Trophoblast cell (in vitro differentiated cells and primary cell): ENCODE data around the gene FAM156A.
"Not testable (repeated sequence)": the region's sequence is repeated elsewhere in the genome, so short reads cannot be mapped to it uniquely, and the experiment has no call there.

Experiments used
- DNase-seq, 2 donors: peaks; one replicate each; pipeline ENCODE4 v3.0.0-alpha.2; 2016
- H2AFZ ChIP-seq: 2 replicates; pipeline ENCODE4 v1.6.1; 2013; ENCODE audit warnings: low read length, moderate library complexity, mild to moderate bottlenecking; ENCODE audit not compliant: insufficient read depth, poor library complexity
- H2AK5ac ChIP-seq: 2 replicates; pipeline ENCODE4 v1.6.1; 2013; ENCODE audit warnings: mild to moderate bottlenecking, low read length
- H2BK120ac ChIP-seq: 2 replicates; pipeline ENCODE4 v1.6.1; 2013; ENCODE audit warnings: low read length, mild to moderate bottlenecking, moderate library complexity; ENCODE audit not compliant: insufficient read depth, poor library complexity
- H2BK12ac ChIP-seq: 2 replicates; pipeline ENCODE4 v1.6.1; 2013; ENCODE audit warnings: mild to moderate bottlenecking, low read length, moderate library complexity
- H2BK5ac ChIP-seq: 2 replicates; pipeline ENCODE4 v1.6.1; 2013; ENCODE audit warnings: low read length, low read depth, moderate library complexity, mild to moderate bottlenecking; ENCODE audit not compliant: poor library complexity
- H3K14ac ChIP-seq: 2 replicates; pipeline ENCODE4 v1.6.1; 2013; ENCODE audit warnings: mild to moderate bottlenecking, low read length
- H3K18ac ChIP-seq: 2 replicates; pipeline ENCODE4 v1.6.1; 2013; ENCODE audit warnings: mild to moderate bottlenecking, low read length
- H3K23ac ChIP-seq: 2 replicates; pipeline ENCODE4 v1.6.1; 2013; ENCODE audit warnings: low read length
- H3K27ac ChIP-seq: 2 replicates; pipeline ENCODE4 v1.5.1; 2013; ENCODE audit warnings: low read depth, mild to moderate bottlenecking, inconsistent platforms, low read length, moderate library complexity
- H3K27me3 ChIP-seq: 2 replicates; pipeline ENCODE4 v1.6.1; 2013; ENCODE audit warnings: inconsistent platforms, mild to moderate bottlenecking, low read length, moderate library complexity; ENCODE audit not compliant: insufficient read depth
- H3K36me3 ChIP-seq, 2 experiments: 1 replicate in 1 of 2; 2 replicates in 1 of 2; pipeline ENCODE4 v1.6.1; 2013; ENCODE audit warnings: low read length in 2 of 2, mild to moderate bottlenecking in 2 of 2, moderate library complexity in 1 of 2; ENCODE audit not compliant: insufficient read depth in 2 of 2, control insufficient read depth in 1 of 2
- H3K4ac ChIP-seq: 2 replicates; pipeline ENCODE4 v1.6.1; 2013; ENCODE audit warnings: low read depth, mild to moderate bottlenecking, low read length, moderate library complexity
- H3K4me1 ChIP-seq, 2 experiments: 1 replicate in 1 of 2; 2 replicates in 1 of 2; pipeline ENCODE4 v1.6.1; 2013; ENCODE audit warnings: low read length in 2 of 2, mild to moderate bottlenecking in 2 of 2, moderate library complexity in 1 of 2; ENCODE audit not compliant: insufficient read depth in 2 of 2, control insufficient read depth in 1 of 2
- H3K4me2 ChIP-seq: 2 replicates; pipeline ENCODE4 v1.6.1; 2013; ENCODE audit warnings: inconsistent platforms, mild to moderate bottlenecking, low read length, moderate library complexity
- H3K4me3 ChIP-seq: 2 replicates; pipeline ENCODE4 v1.5.1; 2013; ENCODE audit warnings: mild to moderate bottlenecking, low read depth, low read length, inconsistent platforms
- H3K79me1 ChIP-seq: one replicate; pipeline ENCODE4 v1.6.1; 2013; ENCODE audit warnings: low read length
- H3K79me2 ChIP-seq: 2 replicates; pipeline ENCODE4 v1.6.1; 2013; ENCODE audit warnings: low read length, mild to moderate bottlenecking; ENCODE audit not compliant: control insufficient read depth, insufficient read depth, poor library complexity
- H3K9ac ChIP-seq: 2 replicates; pipeline ENCODE4 v1.6.1; 2013; ENCODE audit warnings: mild to moderate bottlenecking, low read length
- H3K9me3 ChIP-seq: 2 replicates; pipeline ENCODE4 v1.6.1; 2013; ENCODE audit warnings: low read depth, mild to moderate bottlenecking, control low read depth, inconsistent platforms, low read length; ENCODE audit not compliant: insufficient read depth
- H4K12ac ChIP-seq: 2 replicates; pipeline ENCODE4 v1.6.1; 2013; ENCODE audit warnings: low read depth, mild to moderate bottlenecking, low read length, moderate library complexity
- H4K8ac ChIP-seq: 2 replicates; pipeline ENCODE4 v1.6.1; 2013; ENCODE audit warnings: low read depth, mild to moderate bottlenecking, low read length, moderate library complexity
- H4K91ac ChIP-seq: one replicate; pipeline ENCODE4 v1.6.1; 2013; ENCODE audit warnings: low read depth, mild to moderate bottlenecking, low read length, moderate library complexity
- WGBS: extraction: QIAGEN DNeasy Blood & Tissue Kit; methylation state at CpG from one replicate; pipeline ENCODE4 v1.1.7; 2013; ENCODE audit warnings: missing lambda C conversion rate; ENCODE audit not compliant: insufficient read length, insufficient coverage; ENCODE audit errors: extremely low coverage; 5-methylcytosine and 5-hydroxymethylcytosine counted together

FAM156A gene

GRCh38 chrX:52975576-52975975 lies 17.3 kb upstream of the FAM156A start:
- not testable (repeated sequence) for H2BK5ac ChIP-seq, H3K4me2 ChIP-seq, H3K79me1 ChIP-seq, H2BK120ac ChIP-seq, H3K14ac ChIP-seq, H3K9ac ChIP-seq, H2AK5ac ChIP-seq, H3K79me2 ChIP-seq, H4K12ac ChIP-seq, H3K36me3 ChIP-seq, H3K23ac ChIP-seq, H3K4ac ChIP-seq, H3K9me3 ChIP-seq, H2BK12ac ChIP-seq, H3K4me3 ChIP-seq, H4K91ac ChIP-seq, H2AFZ ChIP-seq, H3K18ac ChIP-seq, H3K27me3 ChIP-seq, H4K8ac ChIP-seq, H3K27ac ChIP-seq
- WGBS, result no CpG with 5 or more reads among the region's 11 CpGs
- DNase-seq, result peak; percentile 86 to 88
- H3K4me1 ChIP-seq, result peaks cover 5 to 12% of the 10 kb centered on the region in 2 experiments

DNA sequence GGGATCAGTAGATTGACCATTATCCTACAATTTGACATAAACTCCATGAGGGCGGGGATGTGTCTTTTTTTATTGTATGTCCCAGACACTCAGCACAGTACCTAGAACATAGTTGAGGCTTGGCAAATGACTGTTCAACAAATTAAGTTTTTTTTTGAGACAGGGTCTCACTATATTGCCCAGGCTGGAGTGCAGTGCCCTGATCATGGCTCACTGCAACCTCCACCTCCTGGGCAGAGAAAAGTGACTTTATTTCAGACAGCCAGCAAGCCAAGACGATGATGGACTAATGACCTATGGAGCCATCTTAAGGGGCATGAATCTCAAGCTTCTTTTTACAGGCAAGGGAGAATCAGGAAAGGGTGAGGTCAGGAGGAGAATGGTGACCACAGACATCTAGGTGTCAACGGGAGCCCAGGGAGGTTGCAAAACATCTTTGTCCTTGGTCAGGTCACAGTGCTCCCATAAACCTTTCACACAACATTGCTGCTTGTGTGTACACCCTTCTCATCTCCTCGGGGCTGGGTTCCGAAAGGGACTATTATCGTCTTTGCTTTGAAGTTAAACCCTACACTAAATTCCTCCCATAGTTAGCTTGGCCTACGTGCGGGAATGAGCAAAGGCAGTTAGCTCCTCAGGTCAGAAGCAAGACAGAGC lies 16.1 kb upstream of the FAM156A start:
- not testable (repeated sequence) for H2BK5ac ChIP-seq, H3K27ac ChIP-seq, H2AK5ac ChIP-seq, H4K12ac ChIP-seq, H3K9ac ChIP-seq, H3K36me3 ChIP-seq, H3K79me2 ChIP-seq, H3K4me2 ChIP-seq, H3K4me1 ChIP-seq, H3K9me3 ChIP-seq, H3K79me1 ChIP-seq, H3K4me3 ChIP-seq, H3K14ac ChIP-seq, H3K23ac ChIP-seq, H4K8ac ChIP-seq, H2AFZ ChIP-seq, H3K4ac ChIP-seq, H2BK120ac ChIP-seq, H3K27me3 ChIP-seq, H3K18ac ChIP-seq, H2BK12ac ChIP-seq
- DNase-seq, result peak in 1 of 2 donors; percentile 70
- peak overlapping the region; percentile 37 for H4K91ac ChIP-seq
- WGBS, result no CpG with 5 or more reads among the region's 8 CpGs

DNA sequence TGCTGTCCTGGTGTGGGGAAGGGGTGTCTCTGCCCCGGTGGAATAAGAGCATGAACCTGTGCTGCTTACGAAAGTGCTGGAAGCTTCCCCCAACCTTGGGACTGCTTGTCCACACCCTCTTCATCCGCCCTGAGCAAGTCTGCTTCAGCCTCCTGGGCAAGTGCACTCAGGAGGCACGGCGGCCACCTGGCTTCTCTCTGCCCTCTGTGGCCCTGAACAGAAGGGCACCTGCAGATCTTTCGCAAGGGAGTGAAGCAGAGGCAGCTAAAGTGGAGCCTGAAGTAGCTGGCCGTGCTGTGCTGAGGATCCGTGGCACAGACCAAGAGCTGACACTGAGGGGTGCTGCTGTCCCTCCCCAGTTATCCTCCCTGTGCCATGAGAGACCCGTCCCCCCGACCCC lies 9.6 kb upstream of the FAM156A start:
- not testable (repeated sequence) for H3K79me2 ChIP-seq, H3K9me3 ChIP-seq, H2AK5ac ChIP-seq, H4K8ac ChIP-seq, H3K4me3 ChIP-seq, H3K4ac ChIP-seq, H2BK5ac ChIP-seq, H4K91ac ChIP-seq, H3K18ac ChIP-seq, H3K4me2 ChIP-seq, H3K14ac ChIP-seq, DNase-seq, H3K27me3 ChIP-seq, H2AFZ ChIP-seq, H2BK120ac ChIP-seq, H3K36me3 ChIP-seq, H3K23ac ChIP-seq, H3K4me1 ChIP-seq, H4K12ac ChIP-seq, H3K27ac ChIP-seq, H3K9ac ChIP-seq, H3K79me1 ChIP-seq, H2BK12ac ChIP-seq
- no CpG with 5 or more reads among the region's 10 CpGs for WGBS

DNA sequence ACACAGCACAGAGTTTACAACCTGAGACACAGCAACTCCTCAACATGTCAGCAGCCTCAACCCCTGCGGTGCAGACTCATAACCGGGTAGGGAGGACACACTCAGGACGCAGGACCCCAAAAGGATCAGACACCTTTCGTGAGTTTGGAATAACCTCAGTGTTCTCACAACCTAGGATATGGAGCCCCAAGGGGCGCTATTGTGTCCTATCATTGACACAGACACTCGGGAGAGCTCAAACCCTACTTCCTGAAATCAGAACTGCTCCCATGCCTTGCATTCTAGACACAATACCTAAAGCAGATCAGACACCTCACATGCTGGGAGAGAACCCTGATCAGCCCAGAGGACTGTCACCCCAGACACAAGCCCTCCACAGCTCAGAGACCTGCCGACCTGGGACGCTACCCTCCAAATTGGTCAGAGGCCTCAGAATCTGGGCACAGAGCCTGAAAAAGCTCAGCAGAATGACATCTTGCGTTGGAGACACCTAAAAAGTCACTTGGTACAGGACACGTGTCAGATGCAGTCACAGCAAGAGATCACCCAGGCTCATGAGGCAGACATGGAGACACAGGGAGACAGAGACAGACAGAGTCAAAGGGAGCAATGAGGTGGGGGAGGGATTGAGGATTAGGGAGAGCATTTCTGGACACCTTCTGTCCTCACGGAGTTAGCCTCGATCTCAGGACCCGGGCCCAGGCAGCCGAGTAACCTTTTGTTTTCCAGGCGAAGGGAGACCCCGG lies 8.8 kb upstream of the FAM156A start:
- H3K9me3 ChIP-seq, H3K14ac ChIP-seq, H3K27me3 ChIP-seq, H2BK5ac ChIP-seq, H2AFZ ChIP-seq, H3K4ac ChIP-seq, H4K12ac ChIP-seq, H3K4me1 ChIP-seq, DNase-seq, H2BK120ac ChIP-seq, H3K36me3 ChIP-seq, H2AK5ac ChIP-seq, H3K23ac ChIP-seq, H2BK12ac ChIP-seq, H3K27ac ChIP-seq, H4K91ac ChIP-seq, H4K8ac ChIP-seq, H3K79me2 ChIP-seq, H3K4me3 ChIP-seq, H3K9ac ChIP-seq, H3K79me1 ChIP-seq, H3K18ac ChIP-seq, H3K4me2 ChIP-seq: not testable (repeated sequence)
- no CpG with 5 or more reads among the region's 16 CpGs for WGBS
